NCI-H2029 treated with DMSO at 0.1 percent for 48 hours (cell line): Measurements from ENCODE around the gene STK36.

Experiments used
- DNase-seq: peaks from one replicate; lab custom pipeline; 2025; lab: John Stamatoyannopoulos, UW

The STK36 gene

GRCh38 chr2:218671654-218672566, at the start of gene STK36, which contains the start of gene RNF25:
Gene STK36, plus strand, starts transcription at chr2:218672086. Its CDS starts 744 bp downstream, at chr2:218672830.
Gene RNF25, minus strand, starts transcription at chr2:218672002. Its CDS starts 32 bp downstream, at chr2:218671970.
- peak; percentile 77 for DNase-seq

DNA sequence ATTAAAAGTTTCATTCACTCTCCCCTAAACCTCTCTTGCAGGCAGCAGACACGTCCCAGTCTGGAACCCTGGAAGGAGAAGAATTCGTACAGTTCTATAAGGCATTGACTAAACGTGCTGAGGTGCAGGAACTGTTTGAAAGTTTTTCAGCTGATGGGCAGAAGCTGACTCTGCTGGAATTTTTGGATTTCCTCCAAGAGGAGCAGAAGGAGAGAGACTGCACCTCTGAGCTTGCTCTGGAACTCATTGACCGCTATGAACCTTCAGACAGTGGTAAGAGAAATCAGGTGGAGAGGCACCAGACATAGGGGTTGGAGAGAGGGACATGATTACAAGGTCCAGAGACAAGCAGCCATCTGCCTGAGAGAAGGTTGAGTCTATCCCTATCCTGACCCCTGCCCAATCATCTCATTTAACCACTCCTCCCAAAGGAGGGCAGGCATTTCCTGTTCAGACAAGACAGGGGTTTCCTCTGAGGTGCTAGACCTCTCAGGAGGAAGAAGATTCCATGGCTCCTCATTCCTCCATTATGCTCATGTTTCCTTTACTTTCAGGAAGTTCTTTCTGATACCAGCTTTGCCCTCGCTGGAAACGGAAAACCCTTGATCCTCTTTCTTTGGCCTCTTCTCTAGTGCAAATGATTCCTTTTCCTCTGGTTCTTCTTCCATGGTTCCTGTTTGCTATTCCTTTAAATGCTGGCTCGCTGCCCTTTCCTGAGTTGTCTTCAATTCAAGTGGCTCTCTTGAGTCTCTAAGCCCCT, 49.1 kb upstream of the STK36 start:
- DNase-seq, result no peak

DNA sequence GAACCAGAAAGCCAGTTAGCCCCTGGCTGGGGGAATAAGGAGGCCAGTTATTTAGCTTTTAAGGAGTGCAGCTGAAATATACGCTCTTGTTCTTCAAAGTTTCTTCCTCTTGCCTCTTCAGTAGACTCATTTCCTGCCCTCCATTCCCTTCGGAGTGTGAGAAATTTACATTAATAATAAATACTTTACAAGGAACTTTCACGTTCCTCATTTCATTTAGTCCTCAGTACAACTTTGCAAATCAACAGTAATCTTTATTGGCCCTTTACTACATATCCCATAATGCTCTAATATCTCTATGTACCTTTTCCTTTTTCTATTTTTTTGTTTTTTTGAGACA, 48.5 kb upstream of the STK36 start:
- no peak for DNase-seq

DNA sequence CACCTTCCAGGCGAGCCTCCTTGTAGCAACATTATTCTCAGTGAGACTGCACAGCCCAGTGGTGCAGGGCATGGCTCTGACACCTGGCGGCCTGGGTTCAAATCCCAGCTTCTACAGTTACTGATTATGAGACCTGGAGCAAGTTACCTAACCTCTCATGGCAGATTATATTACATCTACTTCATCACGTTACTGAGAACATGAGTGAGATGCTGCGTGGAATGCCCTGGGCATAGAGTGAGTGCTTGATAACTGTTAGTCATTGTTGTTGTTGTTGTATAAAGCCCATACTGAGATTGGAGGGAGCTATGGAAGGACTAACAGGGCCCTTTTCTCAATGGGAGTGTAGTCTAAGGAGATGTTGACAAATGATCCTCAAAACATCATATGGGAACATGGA, 45.5 kb upstream of the STK36 start:
- no peak for DNase-seq

DNA sequence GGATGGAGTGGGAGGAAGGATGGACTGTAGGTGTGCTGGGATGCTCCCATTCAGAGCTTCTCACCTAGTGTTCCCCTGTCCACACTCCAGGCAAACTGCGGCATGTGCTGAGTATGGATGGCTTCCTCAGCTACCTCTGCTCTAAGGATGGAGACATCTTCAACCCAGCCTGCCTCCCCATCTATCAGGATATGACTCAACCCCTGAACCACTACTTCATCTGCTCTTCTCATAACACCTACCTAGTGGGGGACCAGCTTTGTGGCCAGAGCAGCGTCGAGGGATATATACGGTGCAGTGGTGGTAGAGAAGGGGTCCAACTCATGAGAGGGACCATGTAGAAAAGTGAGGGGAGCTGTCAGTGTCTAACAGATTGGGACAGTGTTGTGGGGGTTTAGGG, 43.9 kb upstream of the STK36 start:
- no peak for DNase-seq

- DNase-seq, result no peak
Observed at GRCh38 chr2:218631837-218632236, 40.0 kb upstream of the STK36 start.

DNA sequence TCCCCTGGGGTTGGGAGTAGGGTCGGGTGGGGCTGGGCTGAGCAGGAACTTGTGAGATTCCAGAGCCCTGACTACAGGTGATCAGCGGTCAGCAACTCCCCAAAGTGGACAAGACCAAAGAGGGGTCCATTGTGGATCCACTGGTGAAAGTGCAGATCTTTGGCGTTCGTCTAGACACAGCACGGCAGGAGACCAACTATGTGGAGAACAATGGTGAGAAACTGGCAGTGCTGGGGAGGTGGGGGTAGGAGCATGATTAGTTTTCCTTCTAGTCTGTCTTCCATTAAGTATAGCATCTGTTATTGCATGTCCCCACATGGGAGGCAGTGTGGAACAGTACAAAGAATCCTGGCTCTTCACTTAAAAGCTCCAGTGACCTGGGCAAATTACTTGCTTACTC, 36.2 kb upstream of the STK36 start:
- no peak for DNase-seq

- DNase-seq, result no peak
Observed at GRCh38 chr2:218638372-218638771, 33.5 kb upstream of the STK36 start.

DNA sequence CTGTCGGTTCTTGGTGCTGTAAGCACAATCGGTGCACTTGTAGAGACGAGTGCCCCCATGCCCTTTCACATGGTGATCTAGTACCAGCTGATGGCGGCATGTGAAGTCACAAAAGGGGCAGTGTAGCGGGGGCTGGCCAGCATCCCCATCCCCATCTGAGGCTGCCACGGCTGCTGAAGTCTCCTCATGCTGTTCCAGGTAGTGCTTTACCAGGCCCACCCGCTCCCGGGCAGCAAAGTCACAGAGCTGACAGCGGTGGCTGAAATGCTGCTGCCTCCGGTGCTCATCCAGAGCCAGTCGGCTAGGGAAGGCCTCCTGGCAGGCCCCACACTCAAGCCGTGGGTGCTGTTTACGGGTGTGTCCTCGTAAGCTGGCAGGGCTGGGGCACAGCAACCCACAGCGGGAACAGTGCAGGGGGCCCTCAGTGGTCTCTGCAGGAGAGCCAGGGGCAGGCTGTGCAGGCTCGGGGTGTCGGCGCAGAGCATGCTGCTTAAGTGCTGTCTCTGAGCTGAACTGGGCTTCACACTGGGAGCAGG, 29.7 kb upstream of the STK36 start:
- no peak for DNase-seq

DNA sequence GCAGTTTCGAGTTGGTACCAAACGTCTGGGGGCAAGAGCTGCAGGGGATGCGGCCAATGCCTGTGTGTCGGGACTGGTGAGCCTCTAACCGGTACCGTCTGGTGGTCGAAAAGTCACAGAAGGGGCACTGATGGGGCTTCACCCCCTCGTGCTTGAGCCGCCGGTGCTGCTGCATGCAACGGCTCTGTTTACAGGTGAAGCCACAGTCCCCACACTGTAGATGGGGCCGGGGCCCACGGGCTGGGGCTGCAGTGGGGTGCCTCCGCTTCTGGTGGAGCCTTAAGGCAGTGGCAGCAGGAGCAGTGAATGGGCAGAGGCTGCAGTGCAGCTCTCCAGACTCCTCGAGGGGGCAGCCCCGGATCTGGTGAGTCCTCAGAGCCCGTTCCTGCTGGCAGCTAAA, 29.1 kb upstream of the STK36 start:
- DNase-seq, result no peak

DNA sequence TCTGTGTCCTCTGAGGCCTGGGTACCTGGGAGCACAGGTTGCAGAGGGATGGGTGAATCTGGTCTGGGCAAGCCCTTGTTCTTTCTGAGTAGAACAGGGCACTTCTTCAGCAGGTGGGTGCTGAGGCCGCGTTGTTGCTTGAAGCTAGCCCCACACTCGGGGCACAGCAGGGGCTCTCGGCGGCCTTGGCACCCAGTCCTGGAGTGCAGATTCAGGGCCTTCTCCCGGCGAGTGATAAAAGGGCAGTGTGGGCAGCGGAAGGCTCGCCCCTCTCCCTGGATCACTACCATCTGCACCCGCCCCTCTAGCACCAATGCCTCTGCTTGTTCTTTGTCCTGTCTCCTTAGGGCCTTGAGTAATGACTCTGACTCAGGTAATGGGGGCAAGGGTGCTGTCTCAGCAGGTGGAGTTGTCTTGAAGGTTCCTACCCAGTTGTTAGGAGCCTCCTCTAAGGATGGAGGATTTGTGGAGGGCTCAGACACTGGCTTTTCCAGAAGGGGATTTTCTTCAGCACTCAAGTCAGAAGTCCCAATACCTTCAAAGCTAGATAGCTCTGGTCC, 28.1 kb upstream of the STK36 start:
- no peak for DNase-seq

- DNase-seq, result no peak
Observed at GRCh38 chr2:218644721-218645120, 27.2 kb upstream of the STK36 start.

GRCh38 chr2:218645126-218645525, 26.8 kb upstream of the STK36 start:
- no peak for DNase-seq

GRCh38 chr2:218648088-218648786, 23.6 kb upstream of the STK36 start:
- no peak for DNase-seq

DNA sequence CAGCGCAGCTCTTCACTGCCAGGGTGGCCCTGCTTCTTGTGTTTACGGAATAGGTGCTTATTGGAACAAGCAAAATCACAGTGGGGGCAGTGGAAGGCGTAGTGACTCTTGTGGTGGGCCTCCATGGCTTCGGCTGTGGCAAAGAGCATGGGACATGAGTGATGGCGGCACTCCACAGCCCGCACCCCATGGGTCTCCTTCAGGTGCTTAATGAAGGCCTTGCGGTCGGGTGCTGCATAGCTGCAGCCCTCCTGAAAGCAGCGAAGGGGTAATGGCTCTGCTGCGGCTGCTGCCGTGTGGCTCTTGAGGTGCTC, 23.1 kb upstream of the STK36 start:
- DNase-seq, result no peak

DNA sequence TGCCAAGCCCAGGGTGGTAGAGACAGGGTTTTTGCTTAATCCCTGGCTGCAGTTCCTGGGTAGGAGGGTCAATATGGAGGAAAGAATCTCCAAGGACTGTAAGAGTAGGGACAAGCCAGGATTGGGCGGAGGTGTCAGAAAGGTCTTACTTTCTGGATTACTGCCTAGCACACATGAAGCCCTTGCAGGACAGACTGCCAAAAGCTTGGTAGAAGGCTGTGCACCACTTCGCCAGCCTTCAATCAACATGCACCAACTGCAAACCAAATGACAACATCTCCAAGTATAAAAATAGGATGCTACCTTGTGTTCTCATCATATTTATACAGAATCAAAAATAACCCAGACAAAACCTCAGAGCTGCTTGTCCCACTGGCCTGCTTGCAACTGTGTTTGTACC, 16.1 kb upstream of the STK36 start:
- no peak for DNase-seq

DNA sequence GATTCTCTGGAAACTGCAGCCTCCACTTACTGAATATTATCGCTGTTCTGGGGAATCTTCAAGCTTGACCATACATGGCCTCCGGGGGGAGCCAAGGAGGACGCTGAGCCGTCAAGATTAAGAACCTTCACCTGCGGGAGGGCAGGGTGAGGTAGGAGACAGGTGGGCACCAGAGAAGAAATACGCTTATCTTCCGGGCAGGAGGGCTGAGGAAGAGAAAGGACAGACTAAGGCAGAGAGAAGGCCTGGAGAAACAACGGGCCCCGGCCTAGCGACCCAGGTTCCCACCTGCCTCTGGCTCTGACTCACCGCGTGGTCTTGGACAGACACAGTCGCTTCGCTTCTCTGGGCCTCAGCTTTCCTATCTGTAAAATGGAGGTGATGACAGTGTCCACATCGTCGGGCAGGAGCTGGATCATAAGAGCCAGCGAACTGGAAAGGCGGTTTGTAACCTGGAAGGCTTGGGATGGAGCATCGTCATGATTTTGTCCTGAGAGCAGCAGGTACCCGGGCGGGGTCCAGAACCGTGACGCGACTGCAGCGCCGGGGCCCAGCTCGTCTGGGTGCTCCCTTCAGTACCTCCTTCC, 13.1 kb upstream of the STK36 start:
- no peak for DNase-seq

- DNase-seq, result peak; percentile 62
Observed at GRCh38 chr2:218659258-218659987, 12.5 kb upstream of the STK36 start, which contains the start of the genes BCS1L and ZNF142. Gene BCS1L, plus strand, starts transcription at chr2:218659683. Its CDS starts 1,305 bp downstream, at chr2:218660988. Gene ZNF142, minus strand, starts transcription at chr2:218659623. Its CDS starts 3,194 bp downstream, at chr2:218656429.

- DNase-seq, result no peak
Observed at GRCh38 chr2:218659988-218660358, 11.9 kb upstream of the STK36 start.

- DNase-seq, result no peak
Observed at GRCh38 chr2:218662377-218662776, 9.5 kb upstream of the STK36 start.

DNA sequence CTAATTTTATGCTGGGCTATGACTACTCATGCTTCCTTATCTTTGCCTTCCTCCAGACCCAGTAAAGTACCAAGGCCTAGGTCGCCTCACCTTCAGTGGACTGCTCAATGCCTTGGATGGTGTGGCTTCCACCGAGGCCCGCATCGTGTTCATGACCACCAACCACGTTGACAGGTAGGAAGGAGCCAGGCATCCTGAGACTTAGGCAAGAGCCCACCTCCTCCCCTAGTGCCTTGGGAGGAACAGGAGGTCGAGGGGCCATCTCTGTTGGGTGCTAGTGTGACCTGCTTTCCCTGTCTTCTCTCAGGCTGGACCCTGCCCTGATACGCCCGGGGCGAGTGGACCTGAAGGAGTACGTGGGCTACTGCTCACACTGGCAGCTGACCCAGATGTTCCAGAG, 9.1 kb upstream of the STK36 start:
- DNase-seq, result no peak
